Jurkat, Clone E6-1 (cell line): ENCODE measurements around the gene AP1B1.

Source experiments
- DNase-seq: peaks from one replicate; pipeline ENCODE4 v3.0.0-alpha.2; 2011; ENCODE audit warnings: low read depth, low spot score
- H3K4me3 ChIP-seq: 2 replicates; pipeline ENCODE4 v1.5.1; 2011; ENCODE audit warnings: mild to moderate bottlenecking, low read length, control low read depth, moderate library complexity

The AP1B1 gene

GRCh38 chr22:29338398-29338797 is 50.0 kb downstream of the AP1B1 start:
- H3K4me3 ChIP-seq, result no peak overlapping the region
- DNase-seq, result no peak

DNA sequence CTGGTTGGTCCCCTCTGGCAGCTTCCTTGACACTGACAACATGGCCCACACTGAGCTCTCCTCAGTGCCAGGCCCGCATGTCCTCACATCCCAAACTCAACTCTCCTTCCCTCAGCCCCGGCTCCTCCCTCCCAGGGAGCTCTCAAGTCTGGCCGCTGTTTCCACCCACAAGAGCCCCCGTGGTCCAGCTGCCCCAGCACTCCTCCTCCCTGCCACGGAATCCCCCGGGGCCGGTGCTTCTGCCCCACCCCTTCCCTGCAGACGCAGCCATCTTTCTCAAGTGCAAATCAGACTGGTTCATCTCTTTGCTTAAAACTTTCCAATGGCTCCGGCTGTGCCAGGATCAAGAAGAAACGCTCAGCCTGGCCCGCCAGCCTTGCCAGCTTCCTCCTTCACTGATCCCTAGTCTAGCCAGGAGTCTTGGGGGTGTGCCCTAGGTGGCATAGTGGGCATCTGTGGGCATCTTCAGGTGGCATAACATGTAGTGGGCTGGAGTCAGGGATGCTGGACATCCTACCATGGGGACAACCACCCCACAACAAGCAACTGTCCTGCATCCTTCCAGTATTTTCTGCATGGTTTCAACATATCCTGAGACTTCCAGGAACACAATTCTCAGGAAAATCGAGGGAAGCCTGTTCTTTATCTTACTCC is 50.6 kb downstream of the AP1B1 start:
- H3K4me3 ChIP-seq, result no peak overlapping the region
- DNase-seq, result no peak

DNA sequence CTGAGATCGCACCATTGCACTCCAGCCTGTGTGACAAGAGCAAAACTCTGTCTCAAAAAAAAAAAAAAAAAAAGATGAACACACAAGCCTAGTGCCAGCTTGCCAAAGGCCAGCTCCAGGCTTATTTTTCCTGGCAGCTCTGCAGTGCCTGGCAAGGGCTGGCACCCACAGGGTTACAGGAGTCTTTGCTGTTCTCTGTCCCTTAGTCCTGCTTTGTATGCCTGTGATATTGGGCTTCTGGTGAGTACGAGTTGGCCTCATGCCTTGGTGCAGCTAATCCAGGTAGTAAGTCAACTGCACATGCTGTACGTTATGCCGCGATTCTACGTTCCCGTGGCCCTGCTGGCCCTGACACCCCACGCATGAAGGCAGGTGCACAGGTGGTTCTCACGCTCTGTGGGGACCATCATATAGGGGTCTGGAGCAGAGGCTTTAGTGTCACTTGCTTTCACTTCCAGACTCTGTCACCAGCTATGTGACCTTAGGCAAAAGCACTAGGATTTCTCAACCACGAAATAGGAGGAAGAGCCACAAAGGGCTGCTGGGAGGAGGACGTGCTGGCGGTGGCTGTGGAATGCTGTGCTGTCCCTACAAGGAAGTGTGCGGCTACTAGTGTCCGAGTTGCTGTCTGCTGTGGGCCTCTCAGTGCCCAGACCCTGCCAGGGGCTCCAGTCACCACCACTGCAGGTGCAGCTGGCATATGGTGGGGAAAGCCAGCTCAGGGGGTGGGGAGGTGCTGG is 51.4 kb downstream of the AP1B1 start:
- DNase-seq, result no peak
- no peak overlapping the region for H3K4me3 ChIP-seq

- no peak for DNase-seq
- no peak overlapping the region for H3K4me3 ChIP-seq
Observed at GRCh38 chr22:29335656-29336055, 52.7 kb downstream of the AP1B1 start.

DNA sequence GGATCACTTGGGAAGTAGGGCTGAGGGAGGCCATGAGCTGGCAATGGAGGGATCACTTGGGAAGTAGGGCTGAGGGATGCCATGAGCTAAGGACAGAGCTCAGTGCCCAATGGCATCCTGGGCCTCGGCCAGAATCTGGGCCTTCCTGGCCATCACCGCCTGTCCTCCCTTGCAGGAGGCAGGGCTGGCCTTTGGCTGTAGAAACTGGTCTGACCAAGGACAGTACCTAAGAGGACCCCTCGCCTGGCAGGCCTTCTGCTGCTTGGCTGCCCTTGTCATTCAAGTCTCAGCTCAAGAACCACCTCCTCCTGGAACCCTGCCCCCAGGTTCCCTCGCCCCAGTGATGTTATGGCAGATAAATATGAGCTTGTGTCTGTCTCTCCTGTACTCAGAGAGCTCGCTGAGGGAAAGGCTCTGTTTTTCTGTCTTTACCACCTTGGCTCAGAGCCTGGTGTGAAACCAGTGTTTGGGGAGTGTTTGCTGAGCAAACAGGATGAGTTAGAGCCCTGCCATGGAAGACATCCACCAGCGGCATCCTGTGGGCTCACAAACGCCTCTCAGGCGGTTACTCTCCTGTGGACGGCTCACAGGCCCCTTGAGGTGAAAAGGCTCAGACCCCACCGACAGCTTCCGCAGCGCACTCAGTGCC is 53.5 kb downstream of the AP1B1 start:
- DNase-seq, result no peak

DNA sequence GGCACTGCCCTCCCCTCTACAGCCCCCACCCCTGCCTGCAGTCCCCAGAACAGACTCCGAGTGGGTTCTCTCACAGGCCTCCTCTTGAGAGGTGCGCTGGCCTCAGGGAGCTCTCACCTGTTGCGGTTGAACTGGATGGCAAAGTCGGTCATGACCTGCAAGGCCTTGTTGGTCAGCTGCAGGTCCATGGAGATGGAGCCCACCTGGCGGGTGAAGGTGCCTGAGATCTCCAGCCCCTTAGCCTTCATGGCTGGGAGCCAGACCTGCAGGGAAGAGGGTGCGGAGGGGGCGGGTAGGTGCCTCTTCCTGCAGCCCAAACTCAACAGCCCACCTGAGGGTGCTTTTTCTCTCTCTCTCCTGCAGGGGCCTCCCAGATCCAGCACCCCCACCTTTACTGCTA is 54.2 kb downstream of the AP1B1 start:
- DNase-seq, result no peak
- no peak overlapping the region for H3K4me3 ChIP-seq

More for the DNA sequence above, 53.5 kb downstream of the AP1B1 start:
- H3K4me3 ChIP-seq, result no peak overlapping the region

DNA sequence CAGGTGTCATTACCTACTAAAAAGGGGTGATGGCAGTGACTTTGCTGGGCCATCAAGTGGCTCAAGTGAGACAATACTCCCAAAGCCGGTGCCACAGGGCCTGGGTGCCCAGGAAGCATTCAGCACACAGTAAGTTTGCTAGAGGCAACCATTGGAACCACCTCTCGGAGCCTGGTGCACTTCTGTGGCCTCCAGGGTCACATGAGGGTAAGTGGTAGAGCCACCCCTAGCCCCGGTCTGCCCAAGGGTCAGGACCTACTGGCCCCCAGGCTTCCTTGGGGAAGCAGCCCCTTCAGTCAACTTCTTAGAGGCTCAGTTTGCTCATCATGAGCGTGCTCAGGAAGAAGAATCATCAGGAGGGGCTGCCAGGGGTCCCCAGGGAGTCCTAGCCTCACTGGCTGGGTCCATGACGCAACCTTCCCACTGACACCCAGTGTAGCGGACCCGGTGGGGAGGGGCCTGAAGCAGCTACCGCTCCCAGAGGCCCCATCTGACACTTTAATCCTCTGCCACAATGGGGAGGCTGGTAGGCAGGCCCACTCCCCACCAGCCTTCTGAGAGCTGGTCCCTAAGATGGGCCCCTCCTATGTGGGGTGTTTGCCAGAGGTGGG is 55.4 kb downstream of the AP1B1 start:
- no peak for DNase-seq
- H3K4me3 ChIP-seq, result no peak overlapping the region

DNA sequence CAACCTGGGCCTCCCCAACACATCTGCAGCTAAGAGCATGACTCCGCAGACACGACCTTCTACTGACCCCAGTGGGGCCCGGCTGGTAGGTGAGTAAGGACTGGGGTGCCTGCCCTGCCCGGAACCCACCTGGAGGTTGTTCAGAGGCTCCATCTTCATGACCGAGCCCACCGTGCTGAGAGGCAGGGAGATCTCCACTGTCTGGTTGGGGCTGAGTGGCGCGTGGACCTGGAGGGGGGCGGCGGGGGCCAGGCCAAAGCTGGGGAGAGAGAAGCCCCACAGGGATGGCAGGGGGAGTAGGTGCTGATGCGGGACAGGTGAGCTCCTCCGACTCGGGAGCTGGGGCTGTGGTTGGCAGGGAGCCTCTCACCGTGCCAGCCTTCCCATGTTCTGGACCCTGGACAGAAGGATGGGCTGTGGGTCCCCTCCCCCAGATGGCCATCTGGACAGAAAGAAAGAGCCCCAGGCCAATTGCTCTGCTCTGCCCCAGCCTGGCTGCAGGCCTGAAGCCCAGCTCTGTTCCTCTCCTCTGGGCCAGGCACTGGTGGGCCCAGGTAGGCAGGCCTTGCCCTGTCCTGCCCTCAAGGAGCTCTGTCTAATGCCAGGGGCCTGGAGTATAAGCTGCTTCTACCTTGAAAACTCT is 56.6 kb downstream of the AP1B1 start:
- DNase-seq, result no peak
- no peak overlapping the region for H3K4me3 ChIP-seq

DNA sequence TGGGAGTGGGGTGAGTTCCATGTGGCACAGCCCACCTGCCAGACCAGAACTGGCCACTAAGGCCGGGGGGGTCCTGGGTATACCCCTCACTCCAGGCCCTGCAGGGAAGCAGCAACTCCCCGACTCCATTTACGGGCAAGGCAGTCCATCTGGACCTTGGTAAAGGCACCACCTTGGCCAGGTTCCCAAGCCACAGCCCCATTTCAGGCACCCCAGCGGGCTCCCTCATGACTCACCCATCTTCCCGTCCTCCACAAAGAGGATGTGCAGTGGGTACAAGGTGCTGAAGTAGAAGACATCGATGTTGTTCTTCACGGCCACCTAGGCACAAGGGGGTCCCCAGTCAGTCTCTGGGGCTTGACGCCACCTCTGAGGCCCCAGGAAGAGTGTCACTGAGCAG is 57.2 kb downstream of the AP1B1 start:
- H3K4me3 ChIP-seq, result no peak overlapping the region
- DNase-seq, result no peak

DNA sequence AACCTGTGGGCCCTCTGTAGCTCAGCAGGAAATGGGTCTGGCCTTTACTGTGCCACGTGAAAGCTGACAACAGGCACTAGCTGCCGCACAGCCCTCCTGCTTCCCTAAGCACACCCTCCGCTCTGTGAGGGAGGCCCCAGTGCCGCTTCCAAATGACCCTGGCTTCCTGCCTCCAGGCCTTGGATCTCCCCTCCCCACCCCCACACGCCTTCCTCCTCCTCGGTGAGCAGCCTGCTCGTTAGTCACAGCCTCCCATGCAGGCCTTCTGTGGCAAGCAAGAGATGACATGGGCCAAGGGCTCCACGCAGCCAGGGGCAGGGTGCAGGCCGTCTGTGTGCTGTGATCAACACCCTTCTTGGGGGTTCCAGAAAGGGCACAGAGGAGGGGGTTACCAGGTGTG is 57.6 kb downstream of the AP1B1 start:
- DNase-seq, result no peak

GRCh38 chr22:29330291-29330690 is 58.1 kb downstream of the AP1B1 start:
- H3K4me3 ChIP-seq, result no peak overlapping the region
- DNase-seq, result no peak

More for the DNA sequence above, 57.6 kb downstream of the AP1B1 start:
- H3K4me3 ChIP-seq, result no peak overlapping the region

DNA sequence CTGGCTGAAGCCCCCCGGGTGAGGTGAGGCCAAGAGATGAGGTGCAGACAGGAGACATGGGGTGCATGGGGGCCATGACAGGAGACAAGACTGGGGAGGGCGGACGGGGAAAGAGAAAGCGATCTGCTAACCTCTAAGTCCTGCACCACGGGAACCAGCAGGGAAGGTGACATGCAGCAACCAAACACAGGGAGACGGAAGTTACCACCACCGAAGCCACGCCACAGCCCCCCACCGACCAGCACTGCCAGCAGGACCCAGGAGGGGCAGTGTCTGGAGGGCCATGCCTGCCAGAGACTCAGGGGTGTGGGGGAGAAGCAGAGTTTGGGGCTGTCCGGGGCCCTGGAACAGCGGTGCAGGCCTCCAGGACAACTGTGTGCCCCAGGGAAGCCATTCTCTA is 58.8 kb downstream of the AP1B1 start:
- no peak overlapping the region for H3K4me3 ChIP-seq
- no peak for DNase-seq

DNA sequence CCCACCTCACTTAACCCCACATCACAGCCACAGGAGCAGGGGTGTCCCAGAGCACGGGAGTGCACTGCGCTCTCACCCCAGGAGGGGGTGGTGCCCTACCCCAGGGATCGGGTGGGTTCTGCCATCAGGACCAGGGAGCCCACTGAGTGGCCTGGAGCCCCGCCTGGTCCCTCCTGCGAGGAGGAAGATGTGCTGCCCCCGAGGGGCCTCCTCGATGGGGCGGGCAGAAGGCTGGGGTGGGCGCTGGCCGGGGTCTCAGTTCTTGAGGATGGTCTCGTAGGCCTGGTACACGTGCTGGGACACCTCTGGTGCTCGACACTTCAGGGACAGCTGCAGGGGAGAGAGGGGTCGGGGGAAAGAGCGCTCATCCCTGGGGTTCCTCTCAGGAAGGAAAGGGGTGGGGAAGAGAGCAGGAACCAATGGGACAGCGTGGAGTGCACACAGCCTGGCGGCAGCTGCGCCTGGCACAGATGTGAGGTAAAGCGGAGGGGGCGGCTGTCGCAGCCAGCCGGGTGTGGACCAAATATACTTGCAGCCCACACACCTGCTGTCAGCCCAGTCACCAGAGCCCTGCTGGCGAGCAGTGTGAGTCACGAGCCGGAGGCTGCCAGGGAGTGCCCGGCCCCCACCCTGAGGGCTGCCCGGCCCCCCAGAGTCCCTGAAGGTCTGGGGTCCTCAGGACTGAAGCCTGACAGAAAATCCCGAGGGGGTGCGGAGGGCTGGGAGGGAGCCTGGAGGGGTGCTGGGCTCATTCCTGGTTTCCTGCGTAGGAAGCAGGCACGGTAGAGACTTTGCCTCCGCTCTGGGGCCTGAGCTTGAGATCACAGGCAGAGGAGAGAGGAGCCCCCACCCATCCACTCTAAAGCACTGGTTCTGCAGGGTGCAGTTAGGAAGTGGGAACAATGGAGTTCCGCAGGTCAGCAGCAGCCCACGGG is 59.5 kb downstream of the AP1B1 start:
- H3K4me3 ChIP-seq, result no peak overlapping the region
- DNase-seq, result no peak

DNA sequence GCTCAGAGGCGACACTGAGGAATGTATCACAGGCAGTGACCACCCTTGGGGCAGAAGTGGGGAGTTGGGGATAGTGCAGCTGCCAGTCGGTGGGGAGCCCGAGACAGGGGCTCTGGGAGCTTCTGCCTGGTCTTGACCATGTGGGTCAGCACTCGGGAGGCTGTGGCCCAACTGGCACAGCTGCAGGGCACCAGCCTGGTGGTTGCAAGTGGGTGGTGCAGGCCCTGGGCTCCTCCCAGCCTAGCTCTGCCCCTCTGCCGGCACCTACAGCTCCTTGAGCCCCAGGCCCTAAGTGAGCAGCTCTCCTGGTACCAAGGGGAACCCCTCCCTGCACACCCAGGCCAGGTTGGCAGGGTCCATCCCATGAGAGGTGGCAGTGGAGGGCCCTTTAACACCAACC is 60.3 kb downstream of the AP1B1 start:
- H3K4me3 ChIP-seq, result no peak overlapping the region
- no peak for DNase-seq

- DNase-seq, result no peak
- H3K4me3 ChIP-seq, result no peak overlapping the region
Observed at GRCh38 chr22:29327089-29327764, 61.1 kb downstream of the AP1B1 start.

GRCh38 chr22:29326481-29326880 is 61.9 kb downstream of the AP1B1 start:
- no peak overlapping the region for H3K4me3 ChIP-seq
- DNase-seq, result no peak

DNA sequence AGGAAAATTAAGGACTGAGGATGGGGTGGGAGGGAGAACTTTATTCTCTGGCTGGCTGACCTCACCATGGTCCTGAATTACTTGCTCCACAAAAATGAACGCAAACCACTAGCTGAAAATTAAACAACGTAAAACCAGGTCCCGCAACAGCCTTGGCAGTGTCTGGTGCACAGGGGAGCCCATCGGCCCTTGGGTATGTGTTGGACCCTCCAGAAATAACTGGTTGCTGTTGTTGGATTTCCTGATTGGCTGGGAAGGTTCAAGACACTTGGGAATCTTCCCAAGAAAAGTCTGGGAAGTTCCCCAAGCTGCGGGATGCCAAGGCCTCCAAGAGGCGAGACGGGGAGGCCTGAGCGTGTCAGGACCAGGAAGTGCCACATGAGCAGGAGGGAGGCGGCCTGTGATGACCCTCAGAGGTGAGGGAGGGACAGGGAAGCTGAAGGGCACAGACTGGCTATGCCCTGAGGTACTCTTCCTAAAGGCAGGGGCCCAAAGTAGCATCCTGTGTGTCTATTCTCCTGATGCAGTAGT is 62.5 kb downstream of the AP1B1 start:
- no peak overlapping the region for H3K4me3 ChIP-seq
- DNase-seq, result no peak

GRCh38 chr22:29325356-29325755 is 63.0 kb downstream of the AP1B1 start:
- H3K4me3 ChIP-seq, result no peak overlapping the region
- DNase-seq, result no peak
